HEK293T (cell line): ENCODE data around the gene CCDC152.

Experiments used
- ARNT ChIP-seq: fragments of 450-650 bp; IDR thresholded peaks from 2 replicates; pipeline ENCODE4 v1.6.1; 2017; ENCODE audit warnings: mild to moderate bottlenecking
- FOXK2 ChIP-seq: fragments of 450-650 bp; IDR thresholded peaks from 2 replicates; pipeline ENCODE4 v1.6.1; 2016; ENCODE audit warnings: mild to moderate bottlenecking

DNA sequence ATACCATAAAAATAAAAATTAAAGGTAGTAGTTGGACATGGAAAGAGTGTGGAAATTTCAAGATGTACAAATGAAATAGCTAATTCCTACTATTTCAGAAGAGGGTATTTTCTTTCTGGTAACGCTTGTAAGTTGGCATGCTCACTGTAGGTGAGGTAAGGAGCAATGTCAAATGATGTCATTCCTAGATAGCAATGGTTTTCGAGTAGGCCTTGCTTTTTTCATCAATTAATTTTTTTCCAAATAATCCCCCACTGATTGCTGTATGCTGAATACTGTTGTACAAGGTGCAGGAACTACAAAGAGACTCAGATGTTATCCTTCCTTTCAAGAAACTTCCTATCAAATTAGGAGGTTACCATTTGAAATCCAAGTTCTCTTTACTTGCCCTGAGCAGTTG is 56.0 kb downstream of the CCDC152 start:
- no peak for TF ChIP-seq ARNT
- TF ChIP-seq FOXK2 = no peak
